NT2/D1 (cell line): ENCODE measurements around the gene OR6B1.

Experiments used
- DNase-seq: peaks from one replicate; pipeline ENCODE4 v3.0.0-alpha.2; 2011; ENCODE audit warnings: low read depth, low spot score
- H3K27me3 ChIP-seq: 2 replicates; pipeline ENCODE4 v1.6.0; 2011; ENCODE audit warnings: mild to moderate bottlenecking; ENCODE audit not compliant: insufficient read length, insufficient read depth
- H3K36me3 ChIP-seq: 2 replicates; pipeline ENCODE4 v1.6.1; 2011; ENCODE audit warnings: mild to moderate bottlenecking, low read length, mixed read lengths; ENCODE audit not compliant: insufficient read depth, insufficient read length
- H3K4me1 ChIP-seq: 2 replicates; pipeline ENCODE4 v1.5.1; 2011; ENCODE audit not compliant: insufficient read depth, insufficient read length
- H3K4me3 ChIP-seq: 2 replicates; pipeline ENCODE4 v1.5.1; 2011; ENCODE audit warnings: low read depth; ENCODE audit not compliant: insufficient read length
- H3K9ac ChIP-seq: 2 replicates; pipeline ENCODE4 v1.6.0; 2011; ENCODE audit warnings: low read depth; ENCODE audit not compliant: insufficient read length
- H3K9me3 ChIP-seq: 2 replicates; pipeline ENCODE4 v1.5.1; 2011; ENCODE audit warnings: mild to moderate bottlenecking, low read length; ENCODE audit not compliant: insufficient read depth
- SUZ12 ChIP-seq: IDR thresholded peaks from 2 replicates; pipeline ENCODE4 v1.6.1; 2011; ENCODE audit not compliant: insufficient read length, insufficient read depth; ENCODE audit errors: extremely low read depth
- YY1 ChIP-seq: IDR thresholded peaks from 2 replicates; pipeline ENCODE4 v1.6.1; 2011; ENCODE audit not compliant: insufficient read length, insufficient read depth
- ZNF274 ChIP-seq: IDR thresholded peaks from 2 replicates; pipeline ENCODE4 v1.6.1; 2011; ENCODE audit warnings: mild to moderate bottlenecking, low read depth, low read length

Gene OR6B1

GRCh38 chr7:144028547-144028946 is 28.4 kb downstream of the OR6B1 start:
- Histone ChIP-seq H3K9me3 (no peaks in the 10 kb centered on the region), H3K27me3 (no peaks in the 10 kb centered on the region), H3K4me1 (no peaks in the 10 kb centered on the region), H3K4me3 (no peak overlapping the region), H3K9ac (no peak overlapping the region), H3K36me3 (no peaks in the 10 kb centered on the region)
- TF ChIP-seq SUZ12: no peak
- TF ChIP-seq YY1: no peak
- TF ChIP-seq ZNF274: no peak
- no peak for DNase-seq

- no peaks in the 10 kb centered on the region for H3K27me3 ChIP-seq
- H3K9me3 ChIP-seq: no peaks in the 10 kb centered on the region
- H3K36me3 ChIP-seq: no peaks in the 10 kb centered on the region
- H3K9ac ChIP-seq: no peak overlapping the region
- TF ChIP-seq SUZ12 (no peak), YY1 (no peak), ZNF274 (no peak)
- no peak overlapping the region for H3K4me3 ChIP-seq
- DNase-seq: no peak
- no peaks in the 10 kb centered on the region for H3K4me1 ChIP-seq
Observed at GRCh38 chr7:144032516-144032915, 32.4 kb downstream of the OR6B1 start.

GRCh38 chr7:144032985-144033709 is 33.0 kb downstream of the OR6B1 start:
- no peak overlapping the region for H3K9ac ChIP-seq
- DNase-seq: no peak
- no peaks in the 10 kb centered on the region for H3K4me1 ChIP-seq
- no peak for TF ChIP-seq SUZ12
- TF ChIP-seq ZNF274: no peak
- no peak for TF ChIP-seq YY1
- H3K36me3 ChIP-seq: no peaks in the 10 kb centered on the region
- H3K4me3 ChIP-seq: no peak overlapping the region
- H3K9me3 ChIP-seq: no peaks in the 10 kb centered on the region
- no peaks in the 10 kb centered on the region for H3K27me3 ChIP-seq

GRCh38 chr7:144035385-144035784 is 35.3 kb downstream of the OR6B1 start:
- no peak overlapping the region for H3K9ac ChIP-seq
- no peak for TF ChIP-seq ZNF274
- TF ChIP-seq SUZ12: no peak
- no peak for TF ChIP-seq YY1
- H3K4me3 ChIP-seq: no peak overlapping the region
- no peaks in the 10 kb centered on the region for H3K4me1 ChIP-seq
- no peaks in the 10 kb centered on the region for H3K27me3 ChIP-seq
- H3K36me3 ChIP-seq: no peaks in the 10 kb centered on the region
- no peaks in the 10 kb centered on the region for H3K9me3 ChIP-seq
- no peak for DNase-seq

- H3K9me3 ChIP-seq: no peaks in the 10 kb centered on the region
- H3K4me3 ChIP-seq: no peak overlapping the region
- H3K36me3 ChIP-seq: no peaks in the 10 kb centered on the region
- no peak for DNase-seq
- no peak for TF ChIP-seq SUZ12
- no peak for TF ChIP-seq YY1
- no peak for TF ChIP-seq ZNF274
- H3K4me1 ChIP-seq: no peaks in the 10 kb centered on the region
- H3K9ac ChIP-seq: no peak overlapping the region
- no peaks in the 10 kb centered on the region for H3K27me3 ChIP-seq
Observed at GRCh38 chr7:144036302-144036885, 36.3 kb downstream of the OR6B1 start.

GRCh38 chr7:144037414-144038035 is 37.4 kb downstream of the OR6B1 start:
- TF ChIP-seq ZNF274 (no peak), SUZ12 (no peak), YY1 (no peak)
- Histone ChIP-seq H3K36me3 (no peaks in the 10 kb centered on the region), H3K27me3 (no peaks in the 10 kb centered on the region), H3K4me3 (no peak overlapping the region), H3K4me1 (no peaks in the 10 kb centered on the region), H3K9ac (no peak overlapping the region), H3K9me3 (no peaks in the 10 kb centered on the region)
- DNase-seq: no peak

- no peak for DNase-seq
- H3K9ac ChIP-seq: no peak overlapping the region
- no peak for TF ChIP-seq ZNF274
- TF ChIP-seq YY1: no peak
- no peak for TF ChIP-seq SUZ12
Observed at GRCh38 chr7:144038887-144039286, 38.8 kb downstream of the OR6B1 start.

More at GRCh38 chr7:144038887-144039286, 38.8 kb downstream of the OR6B1 start:
- no peaks in the 10 kb centered on the region for H3K27me3 ChIP-seq
- no peak overlapping the region for H3K4me3 ChIP-seq
- no peaks in the 10 kb centered on the region for H3K4me1 ChIP-seq
- no peaks in the 10 kb centered on the region for H3K36me3 ChIP-seq
- no peaks in the 10 kb centered on the region for H3K9me3 ChIP-seq
